ENCODE measurements around the gene ESR2. TPM values are rescaled to one million over a fixed set of nuclear protein-coding genes. Genes with fewer than 3 reads are reported as not detected.
"Not testable (repeated sequence)": the region's sequence is repeated elsewhere in the genome, so short reads cannot be mapped to it uniquely, and the experiment has no call there.

Gene ESR2
- total RNA-seq, 1 experiment from 2014 or later = 0.15 TPM

- H2BK15ac ChIP-seq (ENCODE audit: low read depth, low read length); H3K23ac ChIP-seq (ENCODE audit: insufficient read length, low read depth, low read length); H2AK5ac ChIP-seq (ENCODE audit: insufficient read length, low read length); H3K27ac Mint-ChIP-seq; H3K4me1 Mint-ChIP-seq; H3K36me3 Mint-ChIP-seq (ENCODE audit: insufficient read depth in 1 of 3, low read depth in 3 of 3); DNase-seq; H4K20me1 ChIP-seq (ENCODE audit: control insufficient read depth, insufficient read depth, insufficient read length); H3K27me3 ChIP-seq (ENCODE audit: insufficient read depth, low read length); H3T11ph ChIP-seq (ENCODE audit: low read length); H3K27me3 Mint-ChIP-seq (ENCODE audit: low read depth); H3K14ac ChIP-seq (ENCODE audit: insufficient read depth, low read length); H2AFZ ChIP-seq (ENCODE audit: low read length); H2BK20ac ChIP-seq (ENCODE audit: low read depth, low read length, poor library complexity, severe bottlenecking); H3K9me3 ChIP-seq (ENCODE audit: control insufficient read depth, low read depth, low read length); H3K9ac ChIP-seq (ENCODE audit: extremely low read depth, insufficient read length, low read length); H4K5ac ChIP-seq (ENCODE audit: insufficient read length, low read depth, low read length); H2BK12ac ChIP-seq (ENCODE audit: insufficient read length, low read depth, low read length); H3K23me2 ChIP-seq (ENCODE audit: insufficient read length, low read depth, low read length, poor library complexity, severe bottlenecking); H2BK120ac ChIP-seq (ENCODE audit: low read depth, low read length, poor library complexity, severe bottlenecking); H3K79me2 ChIP-seq (ENCODE audit: insufficient read depth, low read length); H3K27ac ChIP-seq (ENCODE audit: insufficient read length, low read depth, low read length); H3K4me3 Mint-ChIP-seq; H3K4ac ChIP-seq (ENCODE audit: low read depth, low read length); H2BK5ac ChIP-seq (ENCODE audit: insufficient read length, low read length); H4K8ac ChIP-seq (replicated peaks; ENCODE audit: insufficient read length, low read depth, low read length); H3K4me1 ChIP-seq (ENCODE audit: insufficient read depth, low read length); H3K56ac ChIP-seq (ENCODE audit: insufficient read length, low read depth, low read length); H3K18ac ChIP-seq (ENCODE audit: insufficient read length, low read depth, low read length); H3K79me1 ChIP-seq (ENCODE audit: insufficient read depth, low read depth, low read length, poor library complexity, severe bottlenecking); H3K4me2 ChIP-seq (ENCODE audit: insufficient read depth, insufficient read length, low read length); H4K91ac ChIP-seq (ENCODE audit: insufficient read length, low read depth, low read length): not testable (repeated sequence)
- no CpG with 5 or more reads among the region's 1 CpG for WGBS (ENCODE audit: extremely low coverage, insufficient read length, low lambda C conversion rate)
- peaks cover 6 to 12% of the 10 kb centered on the region in 2 experiments; a peak in 4 of 5 replicates for H3K9me3 Mint-ChIP-seq
Measured at GRCh38 chr14:64318695-64319094, 24.5 kb upstream of the ESR2 start.
